Testis (tissue), 2 donors: ENCODE data around the gene HPGDS.

Source experiments
- CTCF ChIP-seq, 3 experiments: fragments of 450-650 bp in 2 of 3; fragments of 200-600 bp in 1 of 3; sonication (generic) in 1 of 3; IDR thresholded peaks; one replicate each; pipeline ENCODE4 v1.5.1; 2016 to 2019; ENCODE audit warnings: antibody characterized with exemption in 3 of 3, mild to moderate bottlenecking in 2 of 3, moderate library complexity in 1 of 3
- POLR2A ChIP-seq: fragments of 450-650 bp; IDR thresholded peaks from one replicate; pipeline ENCODE4 v1.6.1; 2017; ENCODE audit warnings: antibody characterized with exemption, mild to moderate bottlenecking, moderate library complexity

- TF ChIP-seq CTCF (IDR thresholded peaks at IDR 0.05), result no peak
- no peak for TF ChIP-seq POLR2A
These were observed 15.0 kb upstream of the HPGDS start for GRCh38 chr4:94357624-94358023.
